HG03457 (cell line): Measurements from ENCODE around the gene PGM1.

ENCODE experiments used
- ATAC-seq: cut with Tn5 transposase; IDR thresholded peaks from one replicate; pipeline ENCODE4 v1.9.1; 2021; ENCODE audit warnings: moderate number of reproducible peaks; ENCODE audit not compliant: unreplicated experiment

PGM1 gene

DNA sequence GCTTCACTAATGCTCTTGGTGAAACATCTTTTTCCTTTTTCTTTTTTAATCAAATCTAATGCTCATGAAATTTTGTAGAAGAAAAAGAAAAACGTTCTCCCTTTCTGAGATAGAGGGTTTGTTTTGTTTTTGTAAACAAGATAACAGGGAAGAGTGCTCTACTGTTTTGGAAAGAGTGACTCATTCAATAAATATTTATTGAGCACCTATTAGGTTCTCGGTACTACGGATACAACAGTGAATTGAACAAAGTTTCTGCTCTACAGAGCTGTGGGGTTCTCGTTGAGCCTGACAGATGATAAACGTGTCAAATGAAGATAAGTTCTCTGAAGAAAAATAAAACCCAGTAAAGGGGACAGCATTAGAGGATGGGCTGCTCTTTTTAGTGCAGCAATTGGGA is 7.0 kb downstream of the PGM1 start:
- no peak for ATAC-seq

DNA sequence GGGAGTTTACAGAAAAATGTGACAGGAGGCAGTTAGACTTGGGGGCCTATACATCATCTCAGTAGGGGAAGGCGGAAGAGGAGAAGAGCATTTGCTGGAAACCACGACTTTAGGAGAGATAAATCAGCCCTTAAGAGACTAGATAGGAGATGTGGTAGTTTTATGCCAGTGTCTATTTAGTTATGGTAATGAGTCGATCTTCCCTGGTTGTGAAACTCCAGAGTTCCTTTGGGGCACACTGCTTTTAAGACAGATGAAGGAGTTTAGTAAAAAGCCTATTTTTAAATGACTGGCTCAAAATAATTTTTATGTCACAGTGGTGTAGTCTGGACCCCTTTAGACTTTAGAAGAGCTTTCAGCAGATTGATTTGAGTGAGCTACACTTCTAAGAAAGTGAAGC is 7.8 kb downstream of the PGM1 start:
- no peak for ATAC-seq

DNA sequence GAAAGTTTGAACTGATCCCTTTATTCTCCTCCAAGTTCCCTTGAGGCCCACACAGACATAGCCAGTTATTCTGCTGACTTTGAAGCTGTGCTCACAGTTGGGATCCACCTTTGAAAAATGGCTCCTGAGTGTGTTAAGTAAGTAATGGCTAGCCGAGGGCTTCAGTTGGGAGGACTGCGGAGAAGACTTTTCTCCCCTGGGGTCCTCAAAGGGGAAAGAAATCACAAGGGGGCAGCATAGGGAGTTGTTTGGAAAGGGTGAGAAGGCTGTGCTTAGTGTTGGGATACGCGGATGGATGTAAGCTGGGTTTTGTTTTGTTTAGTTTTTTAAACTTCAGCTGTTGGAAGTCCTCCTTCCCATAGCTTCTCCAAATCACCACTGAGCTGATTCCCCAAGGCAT is 8.3 kb downstream of the PGM1 start:
- no peak for ATAC-seq

DNA sequence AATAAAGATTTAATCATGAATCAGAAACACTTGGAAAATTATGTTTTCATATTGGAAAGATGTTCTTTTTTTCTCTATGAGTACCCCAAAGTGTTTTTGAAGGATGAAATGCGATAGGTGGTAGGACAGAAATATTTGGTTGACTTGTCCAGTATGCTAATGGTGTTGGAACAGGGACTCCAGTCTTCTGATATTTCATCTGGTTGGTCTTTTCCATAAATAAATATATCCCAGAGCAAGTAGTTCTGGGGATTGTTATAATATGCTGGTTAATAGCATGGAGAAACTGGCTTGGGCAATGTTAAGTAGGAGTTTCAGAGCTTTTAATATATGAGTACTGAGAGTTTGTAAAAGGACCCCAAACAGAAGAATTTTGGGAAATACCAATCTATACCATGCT is 8.7 kb downstream of the PGM1 start:
- ATAC-seq = no peak

- ATAC-seq = no peak
Measured at GRCh38 chr1:63602629-63603028, 9.4 kb downstream of the PGM1 start.

GRCh38 chr1:63603810-63604209 is 10.6 kb downstream of the PGM1 start:
- ATAC-seq = no peak

GRCh38 chr1:63607322-63607721 is 14.1 kb downstream of the PGM1 start:
- no peak for ATAC-seq

DNA sequence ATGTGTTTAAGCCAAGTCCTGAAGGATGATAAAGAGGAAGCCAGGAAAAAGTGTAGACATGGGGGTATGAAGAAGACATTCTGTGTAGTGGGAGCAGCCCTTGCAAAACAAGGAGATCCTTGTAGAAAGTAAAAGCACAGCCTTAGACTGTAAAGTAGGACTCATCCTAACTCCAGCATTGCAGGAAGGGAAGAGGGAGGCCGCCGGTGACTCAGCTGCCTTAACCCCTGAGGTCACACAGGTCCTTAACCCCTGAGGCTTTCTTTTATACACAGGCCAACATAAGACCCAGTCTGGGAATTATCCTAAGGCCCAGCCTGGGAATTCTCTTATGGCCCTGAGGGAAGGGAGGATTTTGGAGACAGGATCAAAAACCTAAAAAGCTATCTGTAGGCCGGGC is 18.0 kb downstream of the PGM1 start:
- no peak for ATAC-seq

DNA sequence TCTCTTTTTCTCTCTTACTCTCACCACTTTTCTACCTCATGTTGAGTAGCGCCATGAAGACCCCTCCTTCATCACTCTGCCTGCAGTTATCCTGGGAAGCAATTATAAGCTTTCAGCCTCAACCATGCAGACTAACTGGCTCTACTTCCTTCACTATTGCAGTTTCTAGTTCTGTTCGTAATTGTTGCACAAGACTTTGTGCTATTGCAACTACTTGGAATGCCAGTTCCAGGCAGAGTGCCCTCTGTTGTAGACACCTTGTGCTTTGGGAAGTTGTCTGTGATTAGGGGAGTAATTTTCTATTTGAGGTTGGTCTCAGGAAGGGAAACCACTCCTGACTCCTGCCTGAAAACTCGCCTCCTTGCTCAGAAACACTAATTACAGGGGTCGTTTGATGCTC is 19.4 kb downstream of the PGM1 start:
- ATAC-seq = no peak

DNA sequence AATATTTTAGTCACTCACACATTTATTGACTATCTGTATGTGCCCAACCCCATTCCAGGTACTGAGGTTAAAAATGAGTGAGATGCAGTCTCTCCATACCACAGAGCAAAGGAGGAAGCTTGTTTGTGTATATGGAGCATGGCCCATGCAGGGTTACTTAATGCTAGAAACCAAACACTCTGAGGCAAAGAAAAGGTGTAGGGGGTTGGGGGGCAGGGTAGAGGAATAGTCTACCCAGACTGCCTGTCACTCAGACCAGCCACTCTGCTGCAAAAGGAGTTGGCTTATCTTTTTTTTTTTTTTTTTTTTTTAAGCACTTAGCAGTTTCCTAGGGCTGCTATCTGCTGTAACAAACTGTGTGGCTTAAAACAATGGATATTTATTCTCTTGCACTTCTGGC is 19.8 kb downstream of the PGM1 start:
- no peak for ATAC-seq

DNA sequence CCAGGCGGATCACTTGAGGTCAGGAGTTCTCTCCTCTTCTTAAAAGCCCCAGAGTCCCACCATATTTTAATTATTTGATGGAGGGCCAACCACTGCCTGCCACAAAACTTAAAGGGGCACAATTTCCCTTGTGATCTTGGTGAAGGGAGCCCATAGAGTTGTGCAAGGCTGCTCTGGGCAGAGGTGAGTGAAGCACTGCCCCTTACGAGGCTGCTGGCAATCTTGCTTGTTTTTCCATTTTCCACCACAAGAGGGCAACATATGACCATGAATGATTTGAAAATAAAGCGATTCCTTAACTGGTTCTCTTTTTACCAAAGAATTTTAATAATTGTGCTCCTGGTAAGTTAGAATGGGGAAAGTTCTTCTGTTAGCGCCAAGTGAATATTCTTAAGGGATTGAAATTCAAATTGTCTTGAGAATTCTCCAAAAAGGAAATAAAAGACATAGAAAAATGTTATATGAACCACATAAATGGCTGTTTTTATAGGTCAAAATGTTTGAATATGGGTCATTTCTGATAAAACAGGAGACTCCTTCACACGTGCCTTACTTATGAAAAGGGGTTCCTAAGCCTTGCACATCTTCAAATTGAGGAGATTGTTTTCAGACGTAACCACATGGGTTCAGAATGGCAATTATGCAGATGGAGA is 22.7 kb downstream of the PGM1 start:
- no peak for ATAC-seq

DNA sequence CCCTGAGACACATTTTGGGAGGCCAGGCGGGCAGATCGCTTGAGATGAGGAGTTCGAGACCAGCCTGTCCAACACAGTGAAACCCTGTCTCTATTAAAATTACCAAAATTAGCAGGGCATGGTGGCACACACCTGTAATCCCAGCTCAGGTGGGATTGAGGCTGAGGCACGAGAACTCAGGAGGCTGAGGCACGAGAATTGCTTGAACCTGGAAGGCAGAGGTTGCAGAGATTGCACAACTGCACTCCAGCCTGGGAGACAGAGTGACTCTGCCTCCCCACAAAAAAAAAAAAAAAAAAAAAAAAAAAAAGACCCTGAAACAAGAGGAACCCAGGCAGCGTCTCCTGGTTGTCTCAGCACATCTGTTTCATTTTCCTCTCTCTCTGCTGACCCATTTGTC is 24.2 kb downstream of the PGM1 start:
- ATAC-seq = no peak

- no peak for ATAC-seq
Measured at GRCh38 chr1:63618011-63618410, 24.8 kb downstream of the PGM1 start.

- no peak for ATAC-seq
Measured at GRCh38 chr1:63619558-63619957, 26.3 kb downstream of the PGM1 start.

GRCh38 chr1:63620671-63621070 is 27.5 kb downstream of the PGM1 start:
- no peak for ATAC-seq

DNA sequence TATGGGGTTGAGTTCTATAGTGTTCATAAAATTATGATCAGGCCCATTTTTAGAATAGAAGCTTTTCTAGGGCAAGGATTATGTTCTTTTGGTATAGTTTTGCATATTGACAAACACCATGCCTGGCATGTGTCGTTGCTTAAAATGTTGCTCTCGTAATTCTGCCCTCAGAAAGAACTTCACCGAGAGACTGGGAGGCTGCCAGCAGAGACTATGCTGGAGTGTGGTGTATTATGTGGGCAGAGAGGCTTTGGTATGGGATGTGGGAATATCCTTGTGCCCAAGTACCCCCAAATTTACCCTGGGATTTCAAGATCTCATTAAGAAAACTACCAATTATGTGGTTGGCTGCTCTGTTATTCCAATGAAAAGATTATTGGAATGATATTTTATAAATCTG is 27.9 kb downstream of the PGM1 start:
- no peak for ATAC-seq

DNA sequence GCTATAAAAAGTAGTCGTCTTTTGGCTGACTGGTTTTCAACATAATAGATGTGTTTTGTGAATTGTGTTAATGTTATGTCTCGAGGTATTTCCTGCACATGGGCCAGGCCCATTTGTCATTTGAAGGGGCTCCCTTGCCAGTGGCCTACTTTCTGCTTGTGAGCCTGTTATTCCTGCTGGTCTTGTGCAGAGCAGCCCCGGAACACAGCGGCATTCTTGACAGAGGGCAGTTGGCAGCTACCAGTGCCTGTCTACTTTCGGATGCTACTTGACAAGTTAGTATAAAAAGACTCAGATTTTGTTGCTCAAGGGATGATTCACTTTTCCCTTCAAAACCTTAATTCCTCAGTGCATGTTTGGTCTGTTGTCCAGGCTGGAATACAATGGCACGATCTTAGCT is 28.5 kb downstream of the PGM1 start:
- ATAC-seq = no peak

- ATAC-seq = no peak
Measured at GRCh38 chr1:63622849-63623566, 29.8 kb downstream of the PGM1 start.

DNA sequence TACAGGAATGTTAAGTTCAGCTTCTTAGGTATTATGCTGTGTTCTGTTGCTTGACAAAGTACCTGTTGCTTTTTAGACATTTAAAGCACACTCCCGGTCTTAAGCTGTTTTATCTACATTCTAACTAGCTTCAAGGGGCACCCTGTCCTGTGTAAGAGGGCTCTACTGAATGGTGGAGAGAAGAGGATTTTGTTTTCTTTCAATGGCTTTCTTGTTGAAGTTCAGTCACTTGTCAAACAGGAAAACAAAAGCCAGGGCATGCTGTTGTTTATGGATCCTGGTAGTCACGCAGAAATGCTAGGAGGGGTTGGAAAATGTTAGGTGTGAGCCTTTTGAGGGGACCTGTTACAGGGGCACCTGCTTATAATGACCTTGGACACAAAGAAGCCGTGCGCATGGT is 30.7 kb downstream of the PGM1 start:
- ATAC-seq = no peak

DNA sequence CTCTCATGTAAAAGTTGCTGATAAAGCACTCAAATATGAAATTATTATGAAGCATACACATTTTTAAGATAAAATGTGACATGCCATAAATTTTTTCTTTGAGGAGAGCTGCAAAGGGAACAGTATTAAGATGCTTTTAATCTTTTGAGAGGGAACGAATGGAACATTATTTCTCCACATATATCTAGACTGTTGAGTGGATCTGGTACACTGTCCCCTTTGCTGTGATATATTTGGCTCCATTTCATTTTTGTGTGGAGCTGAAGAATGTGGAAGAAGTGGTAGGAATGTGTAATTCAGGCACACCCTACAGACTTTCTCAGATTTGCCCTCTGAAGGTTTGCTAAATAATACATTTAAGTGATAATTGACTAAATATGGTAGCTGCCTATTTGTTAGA is 31.7 kb downstream of the PGM1 start:
- no peak for ATAC-seq

GRCh38 chr1:63626222-63626621 is 33.0 kb downstream of the PGM1 start:
- no peak for ATAC-seq

GRCh38 chr1:63628607-63629006 is 35.4 kb downstream of the PGM1 start:
- ATAC-seq = no peak

DNA sequence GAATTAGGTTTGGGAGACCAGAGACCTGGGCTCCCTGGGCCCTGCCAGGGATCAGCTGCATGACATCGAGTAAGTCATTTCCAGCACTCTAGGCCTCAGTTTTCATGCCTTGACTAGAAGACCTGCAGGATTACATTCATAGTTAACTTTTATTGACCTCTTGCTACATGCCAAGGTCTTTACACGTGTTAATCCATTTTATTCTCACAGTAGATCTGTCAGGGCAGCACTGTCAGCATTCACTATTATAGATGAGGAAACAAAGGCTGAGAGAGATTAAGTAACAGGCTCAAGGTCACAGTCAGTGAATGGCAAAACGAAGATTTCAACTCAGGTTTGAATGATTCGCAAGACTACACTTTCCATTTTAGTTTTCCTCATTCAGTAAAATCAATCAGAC is 37.0 kb downstream of the PGM1 start:
- ATAC-seq = no peak
